ENCODE measurements around the gene NACC1.

Gene NACC1

GRCh38 chr19:13117772-13118423, at the start of gene NACC1:
TSS of gene NACC1 (plus strand) at chr19:13118264. CDS start at chr19:13135208, 16,944 bp downstream.
- DNase-seq (ENCODE audit: low read depth) = no peak
- TF ChIP-seq CTCF (IDR thresholded peaks at IDR 0.05; ENCODE audit: control insufficient read depth, insufficient read depth, low read depth, low read length, missing control alignments) = no peak

DNA sequence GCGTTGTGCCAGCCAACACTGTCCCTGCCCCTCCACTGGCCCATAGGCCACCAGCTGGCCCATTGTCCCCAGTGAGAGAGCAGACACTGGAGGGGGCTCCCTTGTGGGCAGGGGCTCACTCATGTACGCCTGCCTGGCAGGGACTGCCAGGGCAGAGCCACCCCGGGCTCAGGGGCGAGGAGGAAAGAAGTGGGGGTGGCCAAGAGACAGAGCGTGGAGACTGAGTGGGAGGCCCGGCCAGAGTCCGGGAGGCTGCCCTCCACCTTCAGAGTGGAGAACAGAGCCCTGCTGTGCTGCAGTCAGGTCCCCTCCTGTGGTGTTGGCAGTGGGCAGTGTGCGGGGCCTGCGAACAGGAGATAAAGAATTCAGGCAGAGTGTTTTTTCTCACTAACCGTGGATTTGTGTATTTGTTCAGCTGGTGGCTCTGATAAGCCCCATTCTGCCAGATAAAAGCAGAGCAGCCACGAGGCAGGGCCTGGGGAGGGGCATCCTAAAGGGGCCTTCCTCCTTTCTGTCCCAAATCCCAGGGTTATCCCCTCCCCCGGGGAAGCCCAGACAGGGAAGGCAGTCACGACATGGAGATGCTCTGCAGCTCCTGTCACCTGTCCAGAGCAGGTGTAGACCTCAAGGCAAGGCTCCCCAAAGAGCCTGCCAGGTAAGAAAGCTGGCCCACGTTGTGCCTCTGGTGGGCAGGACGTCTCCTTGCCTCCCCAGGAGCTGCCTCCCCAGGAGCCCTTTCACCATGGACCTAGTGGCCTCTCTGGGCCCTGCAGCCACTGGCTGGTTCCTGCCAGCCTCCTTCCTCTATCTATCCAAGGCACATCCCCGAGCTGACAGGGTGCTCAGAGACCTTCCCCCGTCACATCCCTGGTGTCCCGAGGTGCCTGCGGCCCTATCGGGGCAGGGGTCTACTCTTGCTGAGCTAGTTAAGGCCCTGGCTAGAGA, 48.4 kb upstream of the NACC1 start:
- no peak for DNase-seq (ENCODE audit: low read depth)
- no peak for TF ChIP-seq CTCF (IDR thresholded peaks at IDR 0.05; ENCODE audit: control insufficient read depth, insufficient read depth, low read depth, low read length, missing control alignments)
- H3K4me3 ChIP-seq (ENCODE audit: control insufficient read depth, low read depth, low read length) = no peak overlapping the region

More at GRCh38 chr19:13117772-13118423, at the start of gene NACC1:
- H3K4me3 ChIP-seq (ENCODE audit: control insufficient read depth, low read depth, low read length) = peak within 1 kb of the TSS; percentile 95

DNA sequence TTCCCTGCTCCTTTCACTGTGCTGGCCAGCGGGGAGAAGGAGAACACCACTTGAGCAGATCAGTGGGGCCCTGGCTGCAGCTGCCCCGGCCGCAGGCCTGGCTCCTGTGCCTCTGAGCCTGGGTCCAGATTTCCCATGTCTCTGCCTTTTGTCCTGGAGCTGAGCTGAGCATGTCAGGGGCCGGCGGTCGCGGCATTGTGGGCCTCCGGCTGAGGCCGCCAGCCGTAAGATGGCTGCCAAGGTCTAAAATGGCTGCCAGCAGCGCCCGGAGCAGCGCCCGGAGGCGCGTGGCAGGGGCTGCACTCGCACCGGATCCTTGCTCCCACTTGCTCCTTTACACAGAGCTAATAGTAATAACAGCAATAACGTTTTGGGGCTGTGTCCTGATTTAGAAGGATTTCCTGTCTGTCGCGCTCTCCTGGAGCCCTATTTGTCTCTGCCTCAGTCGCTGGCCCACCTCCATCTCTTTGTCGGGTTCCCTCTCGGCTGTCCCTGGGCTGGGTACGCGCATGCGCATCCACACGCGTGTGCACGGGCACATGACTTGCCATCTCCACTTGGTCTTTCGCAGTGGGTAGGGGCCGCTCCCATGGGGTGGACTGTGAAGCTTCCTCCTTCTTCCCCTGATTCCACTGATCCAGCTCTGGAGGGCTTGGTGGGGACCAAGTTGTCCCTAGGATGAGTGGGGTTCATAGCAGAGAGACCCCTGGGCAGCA, 47.5 kb upstream of the NACC1 start:
- TF ChIP-seq CTCF (IDR thresholded peaks at IDR 0.05; ENCODE audit: control insufficient read depth, insufficient read depth, low read depth, low read length, missing control alignments) = no peak
- no peak overlapping the region for H3K4me3 ChIP-seq (ENCODE audit: control insufficient read depth, low read depth, low read length)
- no peak for DNase-seq (ENCODE audit: low read depth)

- no peak for TF ChIP-seq CTCF (IDR thresholded peaks at IDR 0.05; ENCODE audit: control insufficient read depth, insufficient read depth, low read depth, low read length, missing control alignments)
- no peak overlapping the region for H3K4me3 ChIP-seq (ENCODE audit: control insufficient read depth, low read depth, low read length)
- DNase-seq (ENCODE audit: low read depth) = no peak
These were observed 46.4 kb upstream of the NACC1 start for GRCh38 chr19:13071444-13072187.

- no peak for TF ChIP-seq CTCF (IDR thresholded peaks at IDR 0.05; ENCODE audit: control insufficient read depth, insufficient read depth, low read depth, low read length, missing control alignments)
- no peak overlapping the region for H3K4me3 ChIP-seq (ENCODE audit: control insufficient read depth, low read depth, low read length)
- no peak for DNase-seq (ENCODE audit: low read depth)
These were observed 45.7 kb upstream of the NACC1 start for GRCh38 chr19:13072188-13072908.
